ENCODE measurements around the gene SGSH. TPM values are rescaled to one million over a fixed set of nuclear protein-coding genes. Genes with fewer than 3 reads are reported as not detected.

SGSH gene
- total RNA-seq, 2 experiments from 2014 or later: 14.3 to 38.4 TPM

DNA sequence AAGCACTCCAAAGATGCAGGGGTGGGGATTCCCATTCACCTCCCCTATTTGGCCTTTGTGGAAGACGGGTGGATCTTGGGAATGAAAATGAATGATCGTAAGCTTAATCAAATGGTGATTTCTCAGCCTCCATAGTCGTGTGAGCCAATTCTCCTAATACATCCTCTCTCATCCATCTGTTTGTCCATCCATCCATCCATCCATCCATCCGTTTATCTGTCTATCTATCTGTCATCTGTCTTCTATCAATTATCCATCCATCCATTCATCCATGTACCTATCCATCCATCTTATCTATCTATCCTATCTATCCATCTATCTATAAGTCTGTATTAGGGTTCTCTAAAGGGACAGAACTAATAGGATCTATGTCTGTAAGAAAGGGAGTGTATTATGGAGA, 48.3 kb upstream of the SGSH start:
- no peaks in the 10 kb centered on the region for H3K9me3 ChIP-seq (ENCODE audit: low read length)
- POLR2A ChIA-PET: interaction anchor here (0.6 to 0.8 kb wide), 2 partner anchors 12 to 577 kb away, joined by 3 to 6 read pairs; no protein-coding TSS in a partner anchor
- no peaks in the 10 kb centered on the region for H3K36me3 ChIP-seq (ENCODE audit: insufficient read depth, low read length)
- no peak for DNase-seq (ENCODE audit: low spot score)
- H2AFZ ChIP-seq (ENCODE audit: low read length): no peak overlapping the region
- no peak for TF ChIP-seq EZH2phosphoT487 (IDR thresholded peaks at IDR 0.05; ENCODE audit: borderline replicate concordance, low read depth, low read length)
- TF ChIP-seq CTCF (conservative IDR thresholded peaks at IDR 0.05; ENCODE audit: low read length): no peak
- CTCF ChIA-PET (ENCODE audit: unreplicated experiment): interaction anchor here (0.7 kb wide), 1 partner anchor 186 kb away, joined by 3 read pairs; no protein-coding TSS in a partner anchor
- intact Hi-C loops (cut with micrococcal nuclease; ENCODE audit: unreplicated experiment): no loop called here
- H4K20me1 ChIP-seq (ENCODE audit: insufficient read depth, low read length): no peaks in the 10 kb centered on the region
- H3K9me2 ChIP-seq (ENCODE audit: insufficient read depth, low read length): no peaks in the 10 kb centered on the region
- H3K4me3 ChIP-seq (ENCODE audit: low read depth, low read length, poor library complexity, severe bottlenecking): no peak overlapping the region
- no peak overlapping the region for H3K4me2 ChIP-seq (ENCODE audit: low read length)
- H3K4me1 ChIP-seq (ENCODE audit: insufficient read depth, low read length, poor library complexity, severe bottlenecking): peaks cover 12% of the 10 kb centered on the region
- BruUV-seq (replicated peaks): no TSS peak
- H3K27ac ChIP-seq (ENCODE audit: low read depth, low read length, poor library complexity, severe bottlenecking): no peak overlapping the region
- H3K79me2 ChIP-seq (ENCODE audit: insufficient read depth, low read depth, low read length): no peaks in the 10 kb centered on the region

DNA sequence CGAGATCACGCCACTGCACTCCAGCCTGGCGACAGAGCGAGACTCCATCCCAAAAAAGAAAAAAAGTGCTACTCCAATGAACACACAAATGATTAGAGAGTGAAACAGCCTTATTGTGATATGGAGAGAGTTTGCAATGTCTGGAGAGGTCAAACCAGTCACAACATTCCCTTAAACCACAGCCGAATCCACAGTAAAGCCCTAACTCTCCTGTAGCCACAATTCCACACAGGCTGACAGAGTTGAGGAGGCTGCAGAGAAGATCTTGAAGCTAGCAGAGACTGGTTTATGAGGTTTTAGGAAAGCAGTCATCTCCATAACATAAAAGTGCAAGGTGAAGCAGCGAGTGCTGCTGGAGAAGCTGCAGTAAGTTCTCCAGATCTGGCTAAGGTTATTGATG, 47.3 kb upstream of the SGSH start:
- Histone ChIP-seq H3K9me2 (ENCODE audit: insufficient read depth, low read length) (no peaks in the 10 kb centered on the region), H2AFZ (ENCODE audit: low read length) (no peak overlapping the region), H3K36me3 (ENCODE audit: insufficient read depth, low read length) (no peaks in the 10 kb centered on the region), H3K4me2 (ENCODE audit: low read length) (no peak overlapping the region), H4K20me1 (ENCODE audit: insufficient read depth, low read length) (no peaks in the 10 kb centered on the region), H3K79me2 (ENCODE audit: insufficient read depth, low read depth, low read length) (no peaks in the 10 kb centered on the region), H3K4me1 (ENCODE audit: insufficient read depth, low read length, poor library complexity, severe bottlenecking) (peaks cover 23% of the 10 kb centered on the region), H3K27ac (ENCODE audit: low read depth, low read length, poor library complexity, severe bottlenecking) (no peak overlapping the region), H3K4me3 (ENCODE audit: low read depth, low read length, poor library complexity, severe bottlenecking) (no peak overlapping the region), H3K9me3 (ENCODE audit: low read length) (no peaks in the 10 kb centered on the region)
- no peak for DNase-seq (ENCODE audit: low spot score)
- TF ChIP-seq CTCF (conservative IDR thresholded peaks at IDR 0.05; ENCODE audit: low read length) (no peak), EZH2phosphoT487 (IDR thresholded peaks at IDR 0.05; ENCODE audit: borderline replicate concordance, low read depth, low read length) (no peak)
- no TSS peak for BruUV-seq (replicated peaks)
- ChIA-PET POLR2A (no interaction called here), CTCF (ENCODE audit: unreplicated experiment) (no interaction called here)
- intact Hi-C loops (cut with micrococcal nuclease; ENCODE audit: unreplicated experiment): no loop called here

- Histone ChIP-seq H3K9me3 (ENCODE audit: low read length) (no peaks in the 10 kb centered on the region), H2AFZ (ENCODE audit: low read length) (no peak overlapping the region), H4K20me1 (ENCODE audit: insufficient read depth, low read length) (no peaks in the 10 kb centered on the region), H3K4me2 (ENCODE audit: low read length) (no peak overlapping the region), H3K79me2 (ENCODE audit: insufficient read depth, low read depth, low read length) (no peaks in the 10 kb centered on the region), H3K27ac (ENCODE audit: low read depth, low read length, poor library complexity, severe bottlenecking) (no peak overlapping the region), H3K4me3 (ENCODE audit: low read depth, low read length, poor library complexity, severe bottlenecking) (no peak overlapping the region), H3K9me2 (ENCODE audit: insufficient read depth, low read length) (no peaks in the 10 kb centered on the region), H3K36me3 (ENCODE audit: insufficient read depth, low read length) (no peaks in the 10 kb centered on the region), H3K4me1 (ENCODE audit: insufficient read depth, low read length, poor library complexity, severe bottlenecking) (peaks cover 35% of the 10 kb centered on the region)
- TF ChIP-seq EZH2phosphoT487 (IDR thresholded peaks at IDR 0.05; ENCODE audit: borderline replicate concordance, low read depth, low read length) (no peak), CTCF (conservative IDR thresholded peaks at IDR 0.05; ENCODE audit: low read length) (no peak)
- POLR2A ChIA-PET: interaction anchor here (0.6 kb wide), 1 partner anchor 58 kb away, joined by 3 read pairs; no protein-coding TSS in a partner anchor
- CTCF ChIA-PET (ENCODE audit: unreplicated experiment): no interaction called here
- DNase-seq (ENCODE audit: low spot score): no peak
- no TSS peak for BruUV-seq (replicated peaks)
- intact Hi-C loops (cut with micrococcal nuclease; ENCODE audit: unreplicated experiment): no loop called here
These were observed 45.3 kb upstream of the SGSH start for GRCh38 chr17:80265205-80266068.
